Astrocyte (in vitro differentiated cells and primary cell): Measurements from ENCODE around the gene TMIE. TPM values are rescaled to one million over a fixed set of nuclear protein-coding genes. Genes with fewer than 3 reads are reported as not detected.

Experiments used
- DNase-seq: peaks from one replicate; pipeline ENCODE4 v3.0.0-alpha.2; 2010; ENCODE audit warnings: low read depth
- FAIRE-seq: peaks from 2 replicates; lab custom pipeline; 2011; peaks lifted over from hg19 to GRCh38; lab: Jason Lieb, UNC
- H2AFZ ChIP-seq: 2 replicates; pipeline ENCODE4 v1.6.0; 2012; ENCODE audit warnings: low read depth, low read length, inconsistent platforms
- H3K27ac ChIP-seq: 2 replicates; pipeline ENCODE4 v1.5.1; 2011; ENCODE audit warnings: low read depth, low read length, inconsistent platforms
- H3K27me3 ChIP-seq: 2 replicates; pipeline ENCODE4 v1.6.0; 2011; ENCODE audit warnings: low read length, inconsistent platforms; ENCODE audit not compliant: insufficient read depth
- H3K36me3 ChIP-seq: 2 replicates; pipeline ENCODE4 v1.5.1; 2011; ENCODE audit warnings: low read length, inconsistent platforms; ENCODE audit not compliant: insufficient read depth
- H3K4me1 ChIP-seq: 2 replicates; pipeline ENCODE4 v1.5.1; 2011; ENCODE audit warnings: low read length, inconsistent platforms; ENCODE audit not compliant: insufficient read depth
- H3K4me2 ChIP-seq: 2 replicates; pipeline ENCODE4 v1.6.0; 2012; ENCODE audit warnings: low read length, inconsistent platforms
- H3K4me3 ChIP-seq: 2 replicates; pipeline ENCODE4 v1.5.1; 2011; ENCODE audit warnings: low read depth, mild to moderate bottlenecking, low read length, inconsistent platforms; ENCODE audit not compliant: insufficient read depth
- H3K79me2 ChIP-seq: 2 replicates; pipeline ENCODE4 v1.6.0; 2012; ENCODE audit warnings: mild to moderate bottlenecking, low read length, inconsistent platforms; ENCODE audit not compliant: insufficient read depth
- H3K9ac ChIP-seq: 2 replicates; pipeline ENCODE4 v1.6.0; 2012; ENCODE audit warnings: mild to moderate bottlenecking, low read length, inconsistent platforms
- H3K9me3 ChIP-seq: 2 replicates; pipeline ENCODE4 v1.5.1; 2012; ENCODE audit warnings: low read depth, mild to moderate bottlenecking, low read length, inconsistent platforms; ENCODE audit not compliant: insufficient read depth
- H4K20me1 ChIP-seq: 2 replicates; pipeline ENCODE4 v1.6.0; 2012; ENCODE audit warnings: low read length, inconsistent platforms; ENCODE audit not compliant: insufficient read depth
- H3K27ac Mint-ChIP-seq: one replicate; pipeline ENCODE4 v1.8.0; 2021; ENCODE audit warnings: mild to moderate bottlenecking, mixed read lengths; ENCODE audit not compliant: unreplicated experiment
- H3K27me3 Mint-ChIP-seq: one replicate; pipeline ENCODE4 v1.8.0; 2021; ENCODE audit warnings: low read depth, mixed read lengths; ENCODE audit not compliant: unreplicated experiment
- H3K36me3 Mint-ChIP-seq: one replicate; pipeline ENCODE4 v1.8.0; 2021; ENCODE audit warnings: low read depth, mixed read lengths; ENCODE audit not compliant: unreplicated experiment
- H3K4me1 Mint-ChIP-seq: one replicate; pipeline ENCODE4 v1.8.0; 2021; ENCODE audit warnings: low read depth, mixed read lengths; ENCODE audit not compliant: unreplicated experiment
- H3K4me3 Mint-ChIP-seq: one replicate; pipeline ENCODE4 v1.8.0; 2021; ENCODE audit warnings: mild to moderate bottlenecking, moderate library complexity, mixed read lengths; ENCODE audit not compliant: unreplicated experiment
- H3K9me3 Mint-ChIP-seq: one replicate; pipeline ENCODE4 v1.8.0; 2021; ENCODE audit warnings: mild to moderate bottlenecking, mixed read lengths; ENCODE audit not compliant: unreplicated experiment
- EZH2 ChIP-seq: IDR thresholded peaks from 2 replicates; pipeline ENCODE4 v1.6.1; 2012; ENCODE audit warnings: mild to moderate bottlenecking, low read length, inconsistent platforms; ENCODE audit not compliant: insufficient read depth
- total RNA-seq: library from RNA; stranded (reverse); gene quantifications from 2 replicates; pipeline ENCODE4 v1.2.1, GENCODE V29; 2021
- TF ChIP-seq, protein P1 (sequence below): IDR thresholded peaks from 2 replicates; pipeline ENCODE4 v1.5.1; 2011; ENCODE audit warnings: low read depth, mild to moderate bottlenecking, inconsistent platforms, low read length, moderate library complexity; ENCODE audit not compliant: insufficient read depth

The TMIE gene
- total RNA-seq, 1 donor from 2014 or later: 0.34 TPM

DNA sequence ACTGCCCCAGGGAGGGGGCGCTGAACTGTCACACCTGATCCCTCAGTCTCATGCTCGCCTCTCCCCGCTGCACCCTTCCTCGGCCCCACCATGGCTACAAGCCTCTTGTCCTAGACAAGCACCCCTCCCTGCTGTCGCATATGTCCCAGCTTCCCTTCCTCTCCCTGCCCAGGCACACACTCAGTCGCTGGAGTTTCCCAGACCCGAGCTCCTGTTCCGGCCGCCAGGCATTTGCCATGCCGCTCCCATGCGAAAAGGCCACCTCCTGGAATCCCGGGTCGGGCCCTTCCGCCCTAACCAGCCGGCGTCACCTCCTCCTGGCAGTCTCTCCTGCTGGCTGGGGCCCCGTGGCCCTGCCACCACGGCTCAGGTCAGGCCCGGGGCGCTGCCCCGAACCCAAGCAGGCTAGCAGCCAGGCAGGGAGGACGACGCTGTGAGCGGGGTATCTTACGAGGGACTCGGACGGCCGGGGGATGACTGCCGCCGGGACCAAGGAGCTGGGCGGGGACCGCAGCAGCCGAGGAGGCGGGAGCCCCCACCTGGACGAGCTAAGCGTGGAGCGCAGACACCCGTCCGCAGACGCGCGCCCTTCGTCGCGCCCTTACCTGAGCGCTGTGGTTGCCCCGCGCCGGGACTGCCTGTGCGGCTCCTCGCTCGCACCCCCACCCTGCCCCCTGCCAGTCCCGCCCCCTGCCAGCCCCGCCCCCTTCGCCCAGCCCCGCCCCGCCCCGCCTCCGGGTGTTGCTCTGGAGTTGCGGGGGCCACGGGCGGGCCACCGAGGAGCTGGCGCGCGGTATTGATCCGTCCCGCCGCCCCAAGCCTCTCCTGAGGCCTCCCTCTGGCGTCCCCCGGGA, 7.9 kb upstream of the TMIE start, which contains the start of gene ALS2CL:
Gene ALS2CL, minus strand, starts transcription at position 642 of the 854 bp plus-strand sequence. CDS start 4,239 bp downstream, outside the sequence.
- TF ChIP-seq EZH2: no peak
- TF ChIP-seq, protein P1, sequence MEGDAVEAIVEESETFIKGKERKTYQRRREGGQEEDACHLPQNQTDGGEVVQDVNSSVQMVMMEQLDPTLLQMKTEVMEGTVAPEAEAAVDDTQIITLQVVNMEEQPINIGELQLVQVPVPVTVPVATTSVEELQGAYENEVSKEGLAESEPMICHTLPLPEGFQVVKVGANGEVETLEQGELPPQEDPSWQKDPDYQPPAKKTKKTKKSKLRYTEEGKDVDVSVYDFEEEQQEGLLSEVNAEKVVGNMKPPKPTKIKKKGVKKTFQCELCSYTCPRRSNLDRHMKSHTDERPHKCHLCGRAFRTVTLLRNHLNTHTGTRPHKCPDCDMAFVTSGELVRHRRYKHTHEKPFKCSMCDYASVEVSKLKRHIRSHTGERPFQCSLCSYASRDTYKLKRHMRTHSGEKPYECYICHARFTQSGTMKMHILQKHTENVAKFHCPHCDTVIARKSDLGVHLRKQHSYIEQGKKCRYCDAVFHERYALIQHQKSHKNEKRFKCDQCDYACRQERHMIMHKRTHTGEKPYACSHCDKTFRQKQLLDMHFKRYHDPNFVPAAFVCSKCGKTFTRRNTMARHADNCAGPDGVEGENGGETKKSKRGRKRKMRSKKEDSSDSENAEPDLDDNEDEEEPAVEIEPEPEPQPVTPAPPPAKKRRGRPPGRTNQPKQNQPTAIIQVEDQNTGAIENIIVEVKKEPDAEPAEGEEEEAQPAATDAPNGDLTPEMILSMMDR: no peak
- FAIRE-seq (no peak), DNase-seq (no peak)
- no peaks in the 10 kb centered on the region for H4K20me1 ChIP-seq
- Mint-ChIP-seq H3K9me3 (no peaks in the 10 kb centered on the region), H3K4me1 (peaks cover 8% of the 10 kb centered on the region), H3K4me3 (peak within 1 kb of the TSS; percentile 89), H3K27ac (peak within 1 kb of the TSS; percentile 69), H3K36me3 (no peaks in the 10 kb centered on the region), H3K27me3 (peaks cover 4% of the 10 kb centered on the region)
- H3K27ac ChIP-seq: no peak within 1 kb of the TSS
- H3K4me1 ChIP-seq: peaks cover 12% of the 10 kb centered on the region
- H3K4me2 ChIP-seq: peak within 1 kb of the TSS; percentile 99
- no peaks in the 10 kb centered on the region for H3K36me3 ChIP-seq
- H3K79me2 ChIP-seq: no peaks in the 10 kb centered on the region
- H3K9me3 ChIP-seq: no peaks in the 10 kb centered on the region
- peak within 1 kb of the TSS; percentile 97 for H2AFZ ChIP-seq
- H3K9ac ChIP-seq: peak within 1 kb of the TSS; percentile 72
- H3K4me3 ChIP-seq: peak within 1 kb of the TSS; percentile 65
- H3K27me3 ChIP-seq: no peaks in the 10 kb centered on the region

DNA sequence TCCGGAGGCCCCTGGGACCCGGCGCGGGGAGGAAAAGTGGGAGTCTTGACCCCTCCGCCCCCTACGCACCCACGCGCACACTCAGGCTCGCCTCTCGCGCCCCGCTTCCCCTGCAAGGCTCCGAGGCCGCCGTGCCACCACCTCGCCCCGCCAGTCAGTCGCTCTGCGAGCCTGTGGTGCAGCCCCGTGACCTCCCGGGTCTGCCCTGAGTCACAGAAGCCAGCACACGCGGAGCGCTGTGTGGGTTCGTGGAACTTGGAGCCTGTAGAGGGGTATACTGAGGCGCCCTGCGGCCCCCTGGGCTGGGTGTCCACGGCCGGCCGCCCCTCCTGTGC, 7.3 kb upstream of the TMIE start:
- Histone ChIP-seq H3K4me3 (no peak overlapping the region), H3K9me3 (no peaks in the 10 kb centered on the region), H3K36me3 (no peaks in the 10 kb centered on the region), H2AFZ (peak overlapping the region; percentile 60), H3K27ac (no peak overlapping the region), H4K20me1 (no peaks in the 10 kb centered on the region), H3K27me3 (no peaks in the 10 kb centered on the region), H3K79me2 (no peaks in the 10 kb centered on the region), H3K4me2 (peak overlapping the region; percentile 99), H3K9ac (no peak overlapping the region), H3K4me1 (peaks cover 12% of the 10 kb centered on the region)
- Mint-ChIP-seq H3K4me3 (no peak overlapping the region), H3K27me3 (peaks cover 4% of the 10 kb centered on the region), H3K27ac (no peak overlapping the region), H3K4me1 (peaks cover 8% of the 10 kb centered on the region), H3K36me3 (no peaks in the 10 kb centered on the region), H3K9me3 (no peaks in the 10 kb centered on the region)
- no peak for TF ChIP-seq EZH2
- TF ChIP-seq, protein P1: no peak
- DNase-seq (no peak), FAIRE-seq (no peak)

DNA sequence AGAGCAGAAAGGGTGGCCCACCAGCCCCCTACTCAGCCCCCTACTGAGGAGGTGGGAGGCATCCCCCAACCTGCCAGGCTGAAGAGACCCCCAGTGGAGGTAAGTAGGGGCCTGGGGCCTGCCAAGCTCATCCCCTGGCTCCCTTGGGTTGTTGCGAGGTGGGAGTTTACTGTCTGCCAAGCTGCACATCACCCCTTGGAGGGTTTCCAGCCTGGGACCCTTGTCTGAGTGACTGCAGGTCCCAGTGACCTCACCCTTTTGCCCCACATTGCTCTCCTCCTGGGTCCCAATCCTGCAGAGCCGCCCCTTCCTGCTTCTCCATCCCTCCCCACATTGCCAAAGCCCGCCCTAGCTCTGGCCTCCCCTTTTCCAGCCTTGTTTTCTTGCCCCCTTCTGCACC, 6.7 kb upstream of the TMIE start:
- H3K4me2 ChIP-seq: no peak overlapping the region
- no peak for FAIRE-seq
- H3K9me3 ChIP-seq: no peaks in the 10 kb centered on the region
- H3K36me3 ChIP-seq: no peaks in the 10 kb centered on the region
- H2AFZ ChIP-seq: no peak overlapping the region
- Mint-ChIP-seq H3K9me3 (no peaks in the 10 kb centered on the region), H3K36me3 (no peaks in the 10 kb centered on the region), H3K4me3 (no peak overlapping the region), H3K4me1 (peaks cover 8% of the 10 kb centered on the region), H3K27ac (no peak overlapping the region), H3K27me3 (peaks cover 2% of the 10 kb centered on the region)
- no peak for TF ChIP-seq EZH2
- TF ChIP-seq, protein P1: no peak
- H3K9ac ChIP-seq: no peak overlapping the region
- H3K27ac ChIP-seq: no peak overlapping the region
- DNase-seq: no peak
- no peaks in the 10 kb centered on the region for H3K79me2 ChIP-seq
- H3K4me1 ChIP-seq: peaks cover 12% of the 10 kb centered on the region
- H3K27me3 ChIP-seq: no peaks in the 10 kb centered on the region
- no peaks in the 10 kb centered on the region for H4K20me1 ChIP-seq
- H3K4me3 ChIP-seq: no peak overlapping the region
